Measurements from ENCODE around the gene DGCR2. TPM values are rescaled to one million over a fixed set of nuclear protein-coding genes. Genes with fewer than 3 reads are reported as not detected.
A peak's percentile ranks its signal among the peaks of the same experiment; 100 is the strongest.
"Not testable (repeated sequence)": the region's sequence is repeated elsewhere in the genome, so short reads cannot be mapped to it uniquely, and the experiment has no call there.

The DGCR2 gene
- total and polyA plus RNA-seq, 2 of the 8 experiments (the other 6 are each of a cell fraction or from before 2014, with no cell fraction given), result 42.3 to 62.2 TPM

- TF ChIP-seq NANOG (IDR thresholded peaks at IDR 0.05; ENCODE audit: insufficient read depth, low read depth, low read length, poor library complexity, severe bottlenecking) (no peak), RBBP5 (IDR thresholded peaks at IDR 0.05; ENCODE audit: borderline replicate concordance, low read depth, low read length) (no peak), SRF (IDR thresholded peaks at IDR 0.05; ENCODE audit: low read depth, low read length) (no peak)
Measured at GRCh38 chr22:19014886-19015285, 107.3 kb downstream of the DGCR2 start (continued).

DNA sequence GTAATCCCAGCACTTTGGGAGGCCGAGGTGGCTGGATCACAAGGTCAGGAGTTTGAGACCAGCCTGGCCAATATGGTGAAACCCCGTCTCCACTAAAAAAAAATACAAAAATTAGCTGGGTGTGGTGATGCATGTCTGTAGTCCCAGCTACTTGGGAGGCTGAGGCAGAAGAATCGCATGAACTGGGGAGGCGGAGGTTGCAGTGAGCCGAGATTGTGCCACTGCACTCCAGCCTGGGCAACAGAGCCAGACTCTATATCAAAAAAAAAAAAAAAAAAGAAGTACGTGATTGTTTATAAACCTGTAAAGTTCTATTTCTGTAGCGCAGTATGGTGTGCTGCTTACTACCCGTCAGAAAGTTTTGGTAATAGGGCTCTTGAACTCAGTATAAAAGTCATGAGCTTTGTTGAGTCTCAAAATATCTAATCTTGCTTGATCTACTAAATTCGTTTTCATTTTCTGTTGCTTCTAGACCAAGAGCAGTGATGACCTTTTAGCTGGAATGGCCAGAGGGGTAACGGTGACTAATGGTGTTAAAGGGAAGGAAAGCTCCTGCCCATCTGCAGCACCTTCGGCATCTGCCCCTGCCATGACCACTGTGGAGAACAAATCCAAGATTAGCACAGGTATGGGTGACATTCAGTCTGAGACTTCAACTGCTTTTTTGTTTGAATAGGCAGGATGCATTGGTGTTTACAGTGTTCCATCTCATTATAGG, 108.2 kb downstream of the DGCR2 start:
- H2BK120ac ChIP-seq (replicated peaks; ENCODE audit: low read depth, low read length); H4K20me1 ChIP-seq (replicated peaks in 1 of 2; ENCODE audit: control insufficient read depth in 1 of 2, insufficient read depth in 2 of 2, low read length in 2 of 2); H3K79me2 ChIP-seq (ENCODE audit: control insufficient read depth in 1 of 2, insufficient read depth in 2 of 2, low read length in 2 of 2); POLR2A ChIA-PET (ENCODE audit: partially characterized antibody); H3K4me2 ChIP-seq (ENCODE audit: insufficient read depth in 1 of 2, low read depth in 2 of 2, low read length in 2 of 2); H2BK15ac ChIP-seq (ENCODE audit: low read length); H4K8ac ChIP-seq (ENCODE audit: extremely low read depth, insufficient read depth, low read length); H3K4me3 ChIP-seq (ENCODE audit: extremely low read depth in 1 of 4, insufficient read depth in 2 of 4, low read depth in 3 of 4, low read length in 4 of 4); H3K9me3 ChIP-seq (ENCODE audit: insufficient read depth in 2 of 2, low read depth in 1 of 2, low read length in 1 of 2); H3K27me3 ChIP-seq (replicated peaks in 1 of 4; ENCODE audit: control insufficient read depth in 3 of 4, extremely low read depth in 1 of 4, insufficient read depth in 3 of 4, low read length in 3 of 4); FAIRE-seq; H2BK12ac ChIP-seq (ENCODE audit: low read depth, low read length); H3K23ac ChIP-seq (ENCODE audit: insufficient read length); H3K27ac ChIP-seq (ENCODE audit: low read depth, low read length); H3K23me2 ChIP-seq (ENCODE audit: low read depth, low read length); H3K9ac ChIP-seq (replicated peaks in 1 of 4; ENCODE audit: extremely low read depth in 1 of 4, low read depth in 3 of 4, low read length in 3 of 4); H4K91ac ChIP-seq (replicated peaks; ENCODE audit: insufficient read length, low read length); H3K56ac ChIP-seq (replicated peaks; ENCODE audit: insufficient read length, low read depth, low read length); H2AFZ ChIP-seq (ENCODE audit: low read length); H3K36me3 ChIP-seq (ENCODE audit: control insufficient read depth in 2 of 4, insufficient read depth in 4 of 4, low read length in 3 of 4); H3K79me1 ChIP-seq (ENCODE audit: low read depth, low read length); H2BK20ac ChIP-seq (ENCODE audit: low read length); H4K5ac ChIP-seq (ENCODE audit: insufficient read length, low read depth, low read length); H3K4me1 ChIP-seq (replicated peaks in 1 of 4; ENCODE audit: control insufficient read depth in 3 of 4, insufficient read depth in 4 of 4, low read length in 3 of 4); H2AK5ac ChIP-seq (ENCODE audit: low read depth, low read length); H3K4ac ChIP-seq (replicated peaks; ENCODE audit: insufficient read length, low read depth, low read length); H3K14ac ChIP-seq (ENCODE audit: insufficient read length); H3K18ac ChIP-seq (ENCODE audit: extremely low read depth, low read length); H2BK5ac ChIP-seq (ENCODE audit: low read depth, low read length): not testable (repeated sequence)
- peak in 1 of 2 experiments; percentile 23 for DNase-seq (ENCODE audit: low read depth in 1 of 2, low spot score in 2 of 2)
- CTCF ChIA-PET (ENCODE audit: partially characterized antibody), result interaction anchor here (4.5 kb wide), 1 partner anchor 15 kb away, joined by 17 read pairs; no protein-coding TSS in a partner anchor
- WGBS, 2 experiments (ENCODE audit: extremely low coverage in 1 of 2, insufficient coverage in 1 of 2, insufficient read length in 1 of 2, insufficient replicate concordance in 2 of 2, low coverage in 1 of 2, low lambda C conversion rate in 2 of 2, missing lambda C conversion rate in 1 of 2), result 88% methylated on average over 9 of the region's 11 CpGs; no CpG with 5 or more reads in 1 of the 2 experiments

Measured in H1 (cell line).